Transverse colon (tissue), 4 donors: ENCODE measurements around the gene SSRP1.

Experiments used
- EP300 ChIP-seq: sonication (generic); formaldehyde crosslinking; IDR thresholded peaks from one replicate; pipeline ENCODE4 v1.6.1; 2017; ENCODE audit warnings: antibody characterized with exemption, low read depth
- POLR2A ChIP-seq: fragments of 450-650 bp; IDR thresholded peaks from one replicate; pipeline ENCODE4 v1.6.1; 2016; ENCODE audit warnings: antibody characterized with exemption, mild to moderate bottlenecking, moderate library complexity
- POLR2AphosphoS5 ChIP-seq, 3 donors: sonication (generic); formaldehyde crosslinking; IDR thresholded peaks; one replicate each; pipeline ENCODE4 v1.6.1; 2016; ENCODE audit warnings: antibody characterized with exemption in 3 of 3
- TF ChIP-seq, protein P1 (sequence below), 5 experiments: fragments of 200-600 bp in 3 of 5; fragments of 450-650 bp in 2 of 5; sonication (generic) in 3 of 5; IDR thresholded peaks; 1 replicate in 2 of 5; 2 replicates in 3 of 5; pipeline ENCODE4 v1.5.1; 2016 to 2017; ENCODE audit warnings: antibody characterized with exemption in 5 of 5, inconsistent platforms in 3 of 5, mild to moderate bottlenecking in 2 of 5, moderate library complexity in 1 of 5

- TF ChIP-seq, protein P1, sequence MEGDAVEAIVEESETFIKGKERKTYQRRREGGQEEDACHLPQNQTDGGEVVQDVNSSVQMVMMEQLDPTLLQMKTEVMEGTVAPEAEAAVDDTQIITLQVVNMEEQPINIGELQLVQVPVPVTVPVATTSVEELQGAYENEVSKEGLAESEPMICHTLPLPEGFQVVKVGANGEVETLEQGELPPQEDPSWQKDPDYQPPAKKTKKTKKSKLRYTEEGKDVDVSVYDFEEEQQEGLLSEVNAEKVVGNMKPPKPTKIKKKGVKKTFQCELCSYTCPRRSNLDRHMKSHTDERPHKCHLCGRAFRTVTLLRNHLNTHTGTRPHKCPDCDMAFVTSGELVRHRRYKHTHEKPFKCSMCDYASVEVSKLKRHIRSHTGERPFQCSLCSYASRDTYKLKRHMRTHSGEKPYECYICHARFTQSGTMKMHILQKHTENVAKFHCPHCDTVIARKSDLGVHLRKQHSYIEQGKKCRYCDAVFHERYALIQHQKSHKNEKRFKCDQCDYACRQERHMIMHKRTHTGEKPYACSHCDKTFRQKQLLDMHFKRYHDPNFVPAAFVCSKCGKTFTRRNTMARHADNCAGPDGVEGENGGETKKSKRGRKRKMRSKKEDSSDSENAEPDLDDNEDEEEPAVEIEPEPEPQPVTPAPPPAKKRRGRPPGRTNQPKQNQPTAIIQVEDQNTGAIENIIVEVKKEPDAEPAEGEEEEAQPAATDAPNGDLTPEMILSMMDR (IDR thresholded peaks at IDR 0.05): no peak
- no peak for TF ChIP-seq EP300
- no peak for TF ChIP-seq POLR2AphosphoS5 (IDR thresholded peaks at IDR 0.05)
- TF ChIP-seq POLR2A: no peak
These were observed 13.1 kb upstream of the SSRP1 start for GRCh38 chr11:57348636-57349313.
